ENCODE measurements around the gene PSMA1.
"Not testable (repeated sequence)": the region's sequence is repeated elsewhere in the genome, so short reads cannot be mapped to it uniquely, and the experiment has no call there.

The PSMA1 gene

GRCh38 chr11:14519917-14520746, at the start of gene PSMA1:
PSMA1 (minus strand) TSS chr11:14520386; CDS start chr11:14520299, 87 bp downstream.
- DNase-seq = peak; percentile 70

- not testable (repeated sequence) for DNase-seq
Measured at GRCh38 chr11:14569516-14569915, 49.3 kb upstream of the PSMA1 start.

GRCh38 chr11:14567064-14567651, 47.0 kb upstream of the PSMA1 start:
- no peak for DNase-seq

GRCh38 chr11:14566331-14567063, 46.3 kb upstream of the PSMA1 start:
- DNase-seq = no peak

- no peak for DNase-seq
Measured at GRCh38 chr11:14565845-14566244, 45.7 kb upstream of the PSMA1 start.

- no peak for DNase-seq
Measured at GRCh38 chr11:14555818-14556217, 35.6 kb upstream of the PSMA1 start.

- DNase-seq = no peak
Measured at GRCh38 chr11:14554959-14555358, 34.8 kb upstream of the PSMA1 start.

- no peak for DNase-seq
Measured at GRCh38 chr11:14552089-14552488, 31.9 kb upstream of the PSMA1 start.

GRCh38 chr11:14551380-14551779, 31.2 kb upstream of the PSMA1 start:
- no peak for DNase-seq

- no peak for DNase-seq
Measured at GRCh38 chr11:14549891-14550290, 29.7 kb upstream of the PSMA1 start.

GRCh38 chr11:14547440-14547839, 27.3 kb upstream of the PSMA1 start:
- no peak for DNase-seq

- no peak for DNase-seq
Measured at GRCh38 chr11:14546672-14547071, 26.5 kb upstream of the PSMA1 start.

GRCh38 chr11:14544611-14545010, 24.4 kb upstream of the PSMA1 start:
- no peak for DNase-seq

GRCh38 chr11:14543260-14543659, 23.1 kb upstream of the PSMA1 start:
- DNase-seq = no peak

- DNase-seq = no peak
Measured at GRCh38 chr11:14542324-14542723, 22.1 kb upstream of the PSMA1 start.

GRCh38 chr11:14541192-14541947, 21.2 kb upstream of the PSMA1 start:
- DNase-seq = no peak

GRCh38 chr11:14539982-14540421, 19.8 kb upstream of the PSMA1 start:
- peak; percentile 38 for DNase-seq

GRCh38 chr11:14538926-14539554, 18.9 kb upstream of the PSMA1 start:
- no peak for DNase-seq

- no peak for DNase-seq
Measured at GRCh38 chr11:14538271-14538925, 18.2 kb upstream of the PSMA1 start.

- DNase-seq = no peak
Measured at GRCh38 chr11:14537134-14537599, 17.0 kb upstream of the PSMA1 start.

GRCh38 chr11:14535166-14535565, 15.0 kb upstream of the PSMA1 start:
- not testable (repeated sequence) for DNase-seq

- no peak for DNase-seq
Measured at GRCh38 chr11:14529951-14530350, 9.8 kb upstream of the PSMA1 start.

All from SHP77 treated with DMSO at 0.1 percent for 48 hours (cell line).